GM12878 (cell line): ENCODE measurements around the gene PDE6D. TPM values are rescaled to one million over a fixed set of nuclear protein-coding genes. Genes with fewer than 3 reads are reported as not detected.
A peak's percentile ranks its signal among the peaks of the same experiment; 100 is the strongest.

Source experiments
- ATF7 ChIP-seq: fragments of 450-650 bp; IDR thresholded peaks from 2 replicates; pipeline ENCODE4 v1.6.1; 2016; ENCODE audit warnings: low read depth, mild to moderate bottlenecking
- CBX5 ChIP-seq: sonication (generic); IDR thresholded peaks from 2 replicates; pipeline ENCODE4 v1.6.1; 2016; ENCODE audit warnings: low read depth, moderate library complexity, mild to moderate bottlenecking, inconsistent platforms
- EZH2 ChIP-seq: IDR thresholded peaks from 2 replicates; pipeline ENCODE4 v1.6.1; 2012; ENCODE audit warnings: low read depth, mild to moderate bottlenecking, control low read depth, inconsistent platforms, low read length, borderline replicate concordance; ENCODE audit not compliant: control insufficient read depth
- FOXK2 ChIP-seq: fragments of 450-650 bp; IDR thresholded peaks from 2 replicates; pipeline ENCODE4 v1.6.1; 2017; ENCODE audit warnings: mild to moderate bottlenecking, moderate library complexity
- HCFC1 ChIP-seq: fragments of 150-350 bp; IDR thresholded peaks from 2 replicates; pipeline ENCODE4 v1.6.1; 2014; ENCODE audit warnings: low read length
- IKZF2 ChIP-seq, 2 experiments: fragments of 450-650 bp; IDR thresholded peaks; 2 replicates each; pipeline ENCODE4 v1.6.1; 2017; ENCODE audit warnings: mild to moderate bottlenecking in 2 of 2, moderate library complexity in 2 of 2
- JUNB ChIP-seq: IDR thresholded peaks from 2 replicates; pipeline ENCODE4 v1.6.1; 2016; ENCODE audit warnings: antibody characterized with exemption, mild to moderate bottlenecking
- MYC ChIP-seq: IDR thresholded peaks from 2 replicates; pipeline ENCODE4 v1.6.1; 2011; ENCODE audit warnings: mild to moderate bottlenecking, low read length, moderate library complexity, inconsistent platforms; ENCODE audit not compliant: insufficient read depth, insufficient replicate concordance, insufficient read length, severe bottlenecking
- NKRF ChIP-seq: fragments of 450-650 bp; conservative IDR thresholded peaks from 2 replicates; pipeline ENCODE4 v1.6.1; 2017; ENCODE audit warnings: mild to moderate bottlenecking, moderate library complexity
- NR2C2 ChIP-seq: IDR thresholded peaks from 2 replicates; pipeline ENCODE4 v1.6.1; 2011; ENCODE audit warnings: borderline replicate concordance, low read depth; ENCODE audit not compliant: control insufficient read depth, insufficient read length
- NRF1 ChIP-seq: conservative IDR thresholded peaks from 2 replicates; pipeline ENCODE4 v1.6.1; 2011; ENCODE audit warnings: mild to moderate bottlenecking, low read depth, low read length, improper control_type of control experiment
- PML ChIP-seq: IDR thresholded peaks from 2 replicates; pipeline ENCODE4 v1.6.1; 2012; ENCODE audit warnings: low read length, inconsistent platforms
- RAD21 ChIP-seq: IDR thresholded peaks from 2 replicates; pipeline ENCODE4 v1.6.1; 2011; ENCODE audit warnings: mild to moderate bottlenecking, low read depth, low read length, moderate library complexity; ENCODE audit not compliant: insufficient read depth
- SIX5 ChIP-seq: IDR thresholded peaks from 2 replicates; pipeline ENCODE4 v1.6.1; 2011; ENCODE audit warnings: mild to moderate bottlenecking, low read depth, low read length, moderate library complexity; ENCODE audit not compliant: severe bottlenecking
- SPI1 ChIP-seq: IDR thresholded peaks from 2 replicates; pipeline ENCODE4 v1.6.1; 2011; ENCODE audit warnings: low read depth, mild to moderate bottlenecking, low read length, moderate library complexity, borderline replicate concordance; ENCODE audit not compliant: insufficient read depth
- SRF ChIP-seq, 2 experiments: IDR thresholded peaks; 2 replicates each; pipeline ENCODE4 v1.6.1; 2011; ENCODE audit warnings: low read depth in 2 of 2, low read length in 2 of 2, mild to moderate bottlenecking in 1 of 2, moderate library complexity in 1 of 2
- STAT1 ChIP-seq: fragments of 450-650 bp; conservative IDR thresholded peaks from 2 replicates; pipeline ENCODE4 v1.6.1; 2014; ENCODE audit warnings: antibody characterized with exemption, mild to moderate bottlenecking
- STAT3 ChIP-seq: IDR thresholded peaks from 2 replicates; pipeline ENCODE4 v1.6.1; 2011; ENCODE audit warnings: low read depth, low read length, improper control_type of control experiment
- SUPT20H ChIP-seq: IDR thresholded peaks from 2 replicates; pipeline ENCODE4 v1.6.1; 2011; ENCODE audit warnings: low read depth, mild to moderate bottlenecking, low read length, moderate library complexity, borderline replicate concordance; ENCODE audit not compliant: control insufficient read depth
- TAF1 ChIP-seq: IDR thresholded peaks from 2 replicates; pipeline ENCODE4 v1.6.1; 2011; ENCODE audit warnings: mild to moderate bottlenecking, low read depth, low read length, borderline replicate concordance
- ZNF274 ChIP-seq: IDR thresholded peaks from one replicate; pipeline ENCODE4 v1.8.0; 2011; ENCODE audit not compliant: insufficient read length, insufficient read depth
- polyA plus RNA-seq, 11 experiments: library from polyadenylated mRNA; depleted of rRNA in 4 of 11; unstranded in 6 of 11; stranded (reverse) in 5 of 11; fragments of >200 nt; fragmentation: Nextera tagmentation in 4 of 11; fragmentation: Illumina TruSeq in 1 of 11; extraction: Ambion mirVana in 4 of 11; extraction: Trizol in 1 of 11; gene quantifications; 1 replicate in 1 of 11; 2 replicates in 10 of 11; pipeline versions ENCODE4 v1.2.1 to v1.2.3, GENCODE V29; 2011 to 2016; ENCODE audit warnings: inconsistent platforms in 2 of 11, missing spikeins in 2 of 11, low read depth in 1 of 11
- total RNA-seq, 4 experiments: library from RNA; depleted of rRNA in 3 of 4; stranded (reverse); fragments of >200 nt in 3 of 4; fragmentation: Illumina TruSeq in 1 of 4; extraction: Trizol in 1 of 4; gene quantifications; 2 replicates each; pipeline versions ENCODE4 v1.2.1 to v1.2.3, GENCODE V29; 2013 to 2021
- TF ChIP-seq, protein P1 (sequence below): fragments of 450-650 bp; IDR thresholded peaks from 2 replicates; pipeline ENCODE4 v1.6.1; 2016; ENCODE audit warnings: mild to moderate bottlenecking
- TF ChIP-seq, protein P2 (sequence below), 3 experiments: IDR thresholded peaks in 2 of 3; conservative IDR thresholded peaks in 1 of 3; 2 replicates each; pipeline ENCODE4 v1.5.1; 2011; ENCODE audit warnings: low read depth in 3 of 3, low read length in 3 of 3, mild to moderate bottlenecking in 3 of 3, control low read depth in 2 of 3, moderate library complexity in 2 of 3, inconsistent platforms in 1 of 3, mixed read lengths in 1 of 3; ENCODE audit not compliant: control insufficient read depth in 2 of 3, insufficient read depth in 1 of 3; ENCODE audit errors: extremely low read depth in 1 of 3

Gene PDE6D
- total and polyA plus RNA-seq, 10 of the 15 experiments (the other 5 are each of a cell fraction or from before 2014, with no cell fraction given): 8.2 to 69.4 (median 56.2) TPM

DNA sequence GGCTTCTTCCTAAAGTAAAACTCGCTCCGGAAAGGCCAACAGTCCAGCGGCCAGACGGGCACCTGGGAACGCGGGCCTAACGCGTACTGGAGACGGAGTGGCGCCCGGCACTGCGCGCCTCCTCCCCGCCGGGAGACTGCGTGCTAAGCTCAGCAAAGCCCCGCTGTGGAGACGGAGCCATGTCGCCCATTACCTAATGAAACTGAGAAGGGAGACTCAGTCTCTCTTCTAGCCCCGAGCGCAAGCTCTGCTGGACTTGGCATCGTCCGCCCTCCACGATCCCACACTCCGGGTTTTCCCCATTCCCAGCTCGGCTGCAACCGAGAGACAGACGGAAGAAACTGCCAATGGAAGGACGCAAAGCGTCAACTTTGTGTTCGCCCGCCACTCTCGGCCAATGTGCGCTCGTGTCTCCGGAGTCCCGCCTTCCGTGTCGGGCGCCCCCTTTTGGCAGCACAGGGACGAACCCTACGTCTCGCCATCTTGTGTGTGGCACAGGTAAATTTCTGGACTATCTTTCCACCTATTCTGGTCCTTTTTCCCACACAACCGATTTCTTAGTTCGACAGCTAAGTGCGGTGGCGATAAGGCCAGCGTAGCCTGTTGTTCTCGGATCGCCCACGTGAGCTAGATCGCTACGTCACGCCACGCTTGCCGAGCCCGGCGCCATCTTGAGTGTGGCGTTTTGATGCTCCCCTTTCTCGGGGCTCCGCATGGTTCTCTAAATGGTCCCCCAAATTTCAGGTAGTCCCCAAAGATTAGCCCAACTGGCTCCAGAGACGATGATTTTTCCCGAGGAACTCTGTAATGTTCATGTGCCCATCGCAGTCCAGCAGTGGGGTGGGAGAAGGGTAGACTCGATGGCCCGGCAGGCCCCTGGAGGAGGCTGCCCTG is 74.1 kb downstream of the PDE6D start (continued):
- TF ChIP-seq NRF1 (no peak), HCFC1 (peak; percentile 93), NR2C2 (no peak), EZH2 (no peak), STAT1 (peak; percentile 74; the same call in 1 of the 2 replicates), RAD21 (no peak), FOXK2 (no peak), NKRF (peak; percentile 16; the same call in 1 of the 2 replicates), SRF (IDR thresholded peaks at IDR 0.05; ENCODE audit: low read depth in 2 of 2, low read length in 2 of 2) (no peak), MYC (peak; percentile 87), STAT3 (peak; percentile 42; the same call in 1 of the 2 replicates), JUNB (no peak), CBX5 (no peak), SIX5 (peak; percentile 74), SUPT20H (no peak), TAF1 (peak; percentile 100), IKZF2 (IDR thresholded peaks at IDR 0.05) (peak; percentile 42 to 51; a peak in 3 of 4 replicates), SPI1 (no peak), ZNF274 (no peak), PML (no peak), ATF7 (peak; percentile 50; the same call in 1 of the 2 replicates)
- TF ChIP-seq, protein P1, sequence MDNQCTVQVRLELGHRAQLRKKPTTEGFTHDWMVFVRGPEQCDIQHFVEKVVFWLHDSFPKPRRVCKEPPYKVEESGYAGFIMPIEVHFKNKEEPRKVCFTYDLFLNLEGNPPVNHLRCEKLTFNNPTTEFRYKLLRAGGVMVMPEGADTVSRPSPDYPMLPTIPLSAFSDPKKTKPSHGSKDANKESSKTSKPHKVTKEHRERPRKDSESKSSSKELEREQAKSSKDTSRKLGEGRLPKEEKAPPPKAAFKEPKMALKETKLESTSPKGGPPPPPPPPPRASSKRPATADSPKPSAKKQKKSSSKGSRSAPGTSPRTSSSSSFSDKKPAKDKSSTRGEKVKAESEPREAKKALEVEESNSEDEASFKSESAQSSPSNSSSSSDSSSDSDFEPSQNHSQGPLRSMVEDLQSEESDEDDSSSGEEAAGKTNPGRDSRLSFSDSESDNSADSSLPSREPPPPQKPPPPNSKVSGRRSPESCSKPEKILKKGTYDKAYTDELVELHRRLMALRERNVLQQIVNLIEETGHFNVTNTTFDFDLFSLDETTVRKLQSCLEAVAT: peak; percentile 87
- TF ChIP-seq, protein P2, sequence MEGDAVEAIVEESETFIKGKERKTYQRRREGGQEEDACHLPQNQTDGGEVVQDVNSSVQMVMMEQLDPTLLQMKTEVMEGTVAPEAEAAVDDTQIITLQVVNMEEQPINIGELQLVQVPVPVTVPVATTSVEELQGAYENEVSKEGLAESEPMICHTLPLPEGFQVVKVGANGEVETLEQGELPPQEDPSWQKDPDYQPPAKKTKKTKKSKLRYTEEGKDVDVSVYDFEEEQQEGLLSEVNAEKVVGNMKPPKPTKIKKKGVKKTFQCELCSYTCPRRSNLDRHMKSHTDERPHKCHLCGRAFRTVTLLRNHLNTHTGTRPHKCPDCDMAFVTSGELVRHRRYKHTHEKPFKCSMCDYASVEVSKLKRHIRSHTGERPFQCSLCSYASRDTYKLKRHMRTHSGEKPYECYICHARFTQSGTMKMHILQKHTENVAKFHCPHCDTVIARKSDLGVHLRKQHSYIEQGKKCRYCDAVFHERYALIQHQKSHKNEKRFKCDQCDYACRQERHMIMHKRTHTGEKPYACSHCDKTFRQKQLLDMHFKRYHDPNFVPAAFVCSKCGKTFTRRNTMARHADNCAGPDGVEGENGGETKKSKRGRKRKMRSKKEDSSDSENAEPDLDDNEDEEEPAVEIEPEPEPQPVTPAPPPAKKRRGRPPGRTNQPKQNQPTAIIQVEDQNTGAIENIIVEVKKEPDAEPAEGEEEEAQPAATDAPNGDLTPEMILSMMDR (IDR thresholded peaks at IDR 0.05 in 2 of 3, conservative IDR thresholded peaks at IDR 0.05 in 1 of 3; ENCODE audit: control insufficient read depth in 2 of 3, extremely low read depth in 1 of 3, insufficient read depth in 1 of 3, low read depth in 3 of 3, low read length in 3 of 3): peak; percentile 91 to 99 (median 99); a peak in 5 of 6 replicates
